Fibroblast of peridontal ligament (primary cell): ENCODE results near the gene TXNDC11.

Experiments
- DNase-seq: peaks from one replicate; pipeline ENCODE4 v3.0.0-alpha.2; 2010; ENCODE audit errors: extremely low read depth

TXNDC11 gene

GRCh38 chr16:11719171-11719570 lies 23.5 kb downstream of the TXNDC11 start:
- DNase-seq, result no peak

GRCh38 chr16:11717811-11718210 lies 24.8 kb downstream of the TXNDC11 start:
- no peak for DNase-seq

- no peak for DNase-seq
These were observed 26.3 kb downstream of the TXNDC11 start for GRCh38 chr16:11716336-11716735.

GRCh38 chr16:11715246-11715947 lies 27.3 kb downstream of the TXNDC11 start:
- no peak for DNase-seq

- DNase-seq, result no peak
These were observed 30.5 kb downstream of the TXNDC11 start for GRCh38 chr16:11712122-11712521.

- no peak for DNase-seq
These were observed 31.0 kb downstream of the TXNDC11 start for GRCh38 chr16:11711662-11712061.

GRCh38 chr16:11708421-11708820 lies 34.2 kb downstream of the TXNDC11 start:
- no peak for DNase-seq

GRCh38 chr16:11707679-11708197 lies 34.9 kb downstream of the TXNDC11 start:
- no peak for DNase-seq

- DNase-seq, result no peak
These were observed 36.4 kb downstream of the TXNDC11 start for GRCh38 chr16:11706180-11706742.

- no peak for DNase-seq
These were observed 37.2 kb downstream of the TXNDC11 start for GRCh38 chr16:11705311-11706025.

GRCh38 chr16:11700264-11701029 lies 42.2 kb downstream of the TXNDC11 start:
- no peak for DNase-seq

GRCh38 chr16:11699234-11699894 lies 43.3 kb downstream of the TXNDC11 start:
- no peak for DNase-seq

- no peak for DNase-seq
These were observed 44.4 kb downstream of the TXNDC11 start for GRCh38 chr16:11698271-11698689.

GRCh38 chr16:11697319-11697718 lies 45.3 kb downstream of the TXNDC11 start:
- DNase-seq, result no peak

GRCh38 chr16:11696266-11697012 lies 46.2 kb downstream of the TXNDC11 start:
- DNase-seq, result no peak

GRCh38 chr16:11692651-11693050 lies 50.0 kb downstream of the TXNDC11 start:
- DNase-seq, result no peak

GRCh38 chr16:11692171-11692570 lies 50.5 kb downstream of the TXNDC11 start:
- DNase-seq, result no peak

GRCh38 chr16:11691771-11692170 lies 50.9 kb downstream of the TXNDC11 start:
- no peak for DNase-seq

GRCh38 chr16:11691235-11691634 lies 51.4 kb downstream of the TXNDC11 start:
- DNase-seq, result no peak

GRCh38 chr16:11689031-11689840 lies 53.4 kb downstream of the TXNDC11 start:
- peak; percentile 43 for DNase-seq
